Testis (tissue), 2 donors: Measurements from ENCODE around the gene TGFB3.

Source experiments
- CTCF ChIP-seq, 3 experiments: fragments of 450-650 bp in 2 of 3; fragments of 200-600 bp in 1 of 3; sonication (generic) in 1 of 3; IDR thresholded peaks; one replicate each; pipeline ENCODE4 v1.5.1; 2016 to 2019; ENCODE audit warnings: antibody characterized with exemption in 3 of 3, mild to moderate bottlenecking in 2 of 3, moderate library complexity in 1 of 3
- POLR2A ChIP-seq: fragments of 450-650 bp; IDR thresholded peaks from one replicate; pipeline ENCODE4 v1.6.1; 2017; ENCODE audit warnings: antibody characterized with exemption, mild to moderate bottlenecking, moderate library complexity

GRCh38 chr14:75982266-75983018 is 647 bp upstream of the TGFB3 start:
- TF ChIP-seq POLR2A = no peak
- TF ChIP-seq CTCF (IDR thresholded peaks at IDR 0.05) = peak in 2 of 3 experiments; percentile 48 to 69
